HCT116 (cell line): ENCODE data around the gene RBM20. TPM values are rescaled to one million over a fixed set of nuclear protein-coding genes. Genes with fewer than 3 reads are reported as not detected.

ENCODE experiments used
- ATAC-seq: fragments of 200-7000 bp; cut with Tn5 transposase; 2 replicates; pipeline ENCODE4 v1.9.1; 2020; ENCODE audit warnings: mild to moderate bottlenecking, moderate library complexity
- BruUV-seq: library from RNA; stranded (reverse); fragments of 400-500 nt; replicated peaks from 2 replicates; lab custom pipeline; 2021; lab: Mats Ljungman, UMichigan
- CTCF ChIA-PET: fragments of 300-600 bp; sonication (Branson Sonifier 250); formaldehyde crosslinking; loops from one replicate; lab custom pipeline; 2021; ENCODE audit warnings: antibody characterized with exemption; lab: Charles Lee
- POLR2A ChIA-PET: fragments of 300-600, 350-600 bp; sonication (Branson Sonifier 250); formaldehyde crosslinking; loops from one replicate; lab custom pipeline; 2021; ENCODE audit warnings: antibody characterized with exemption; lab: Charles Lee
- RAD21 ChIA-PET, 2 experiments: fragments of 300-600 bp; sonication (Branson Sonifier 250); formaldehyde crosslinking; loops; one replicate each; lab custom pipeline; 2023; ENCODE audit warnings: low total read pairs in 2 of 2; ENCODE audit not compliant: uncharacterized antibody in 2 of 2, unreplicated experiment in 2 of 2, low non-redundant PET in 1 of 2; lab: Charles Lee
- DNase-seq: peaks from one replicate; pipeline ENCODE4 v3.0.0-alpha.2; 2010; ENCODE audit warnings: low read depth, low spot score
- H2AFZ ChIP-seq: fragments of 200-600 bp; shearing (Covaris generic), sonication (generic); 2 replicates; pipeline ENCODE4 v1.6.1; 2017; ENCODE audit warnings: low read depth, mixed run types, mixed read lengths, antibody characterized with exemption, low read length; ENCODE audit not compliant: poor library complexity, severe bottlenecking
- H3K27ac ChIP-seq: 2 replicates; pipeline ENCODE4 v1.5.1; 2012; ENCODE audit warnings: low read depth, low read length
- H3K27me3 ChIP-seq: fragments of 200-600 bp; sonication (generic); 2 replicates; pipeline ENCODE4 v1.6.1; 2016; ENCODE audit warnings: mixed run types, low read length, mixed read lengths; ENCODE audit not compliant: insufficient read depth
- H3K36me3 ChIP-seq, 2 experiments: fragments of 200-500 bp in 1 of 2; fragments of 200-600 bp in 1 of 2; sonication (Bioruptor generic) in 1 of 2; sonication (generic) in 1 of 2; 2 replicates each; pipeline versions ENCODE4 v1.5.1 to v1.6.1; 2014 to 2016; ENCODE audit warnings: low read length in 2 of 2, inconsistent platforms in 1 of 2, mixed read lengths in 1 of 2, mixed run types in 1 of 2; ENCODE audit not compliant: insufficient read depth in 2 of 2, control insufficient read depth in 1 of 2
- H3K4me1 ChIP-seq, 2 experiments: fragments of 200-600 bp in 1 of 2; sonication (generic) in 1 of 2; 2 replicates each; pipeline versions ENCODE4 v1.5.1 to v1.6.1; 2012 to 2017; ENCODE audit warnings: low read length in 2 of 2, inconsistent platforms in 1 of 2, mild to moderate bottlenecking in 1 of 2, mixed read lengths in 1 of 2, mixed run types in 1 of 2, moderate library complexity in 1 of 2; ENCODE audit not compliant: insufficient read depth in 2 of 2, control insufficient read depth in 1 of 2
- H3K4me2 ChIP-seq: fragments of 200-600 bp; sonication (generic); 2 replicates; pipeline ENCODE4 v1.6.1; 2017; ENCODE audit warnings: mixed run types, low read length, mixed read lengths
- H3K4me3 ChIP-seq, 2 experiments: fragments of 200-600 bp in 1 of 2; sonication (generic) in 1 of 2; replicated peaks in 1 of 2; 2 replicates each; pipeline ENCODE4 v1.5.1; 2011 to 2016; ENCODE audit warnings: low read length in 2 of 2, control low read depth in 1 of 2, low read depth in 1 of 2, mild to moderate bottlenecking in 1 of 2, mixed read lengths in 1 of 2, mixed run types in 1 of 2
- H3K79me2 ChIP-seq: fragments of 200-600 bp; sonication (generic); 2 replicates; pipeline ENCODE4 v1.6.1; 2017; ENCODE audit warnings: mild to moderate bottlenecking, mixed run types, low read length, moderate library complexity, mixed read lengths; ENCODE audit not compliant: insufficient read depth
- H3K9ac ChIP-seq: fragments of 200-600 bp; sonication (generic); 2 replicates; pipeline ENCODE4 v1.6.1; 2016; ENCODE audit warnings: low read length, mixed read lengths
- H3K9me2 ChIP-seq: fragments of 200-600 bp; sonication (generic), shearing (Covaris generic); 2 replicates; pipeline ENCODE4 v1.6.1; 2017; ENCODE audit warnings: mixed run types, mild to moderate bottlenecking, moderate library complexity; ENCODE audit not compliant: insufficient read depth
- H3K9me3 ChIP-seq, 2 experiments: fragments of 200-500 bp in 1 of 2; fragments of 200-600 bp in 1 of 2; sonication (Bioruptor generic) in 1 of 2; sonication (generic) in 1 of 2; 2 replicates each; pipeline ENCODE4 v1.6.1; 2014 to 2017; ENCODE audit warnings: low read length in 2 of 2, mixed read lengths in 2 of 2, inconsistent platforms in 1 of 2, low read depth in 1 of 2, mild to moderate bottlenecking in 1 of 2, mixed run types in 1 of 2, moderate library complexity in 1 of 2; ENCODE audit not compliant: control insufficient read depth in 1 of 2, insufficient read depth in 1 of 2
- H4K20me1 ChIP-seq: fragments of 200-600 bp; sonication (generic), shearing (Covaris generic); 2 replicates; pipeline ENCODE4 v1.6.1; 2017; ENCODE audit warnings: mixed run types, mild to moderate bottlenecking, moderate library complexity; ENCODE audit not compliant: insufficient read depth
- CTCF ChIP-seq, 3 experiments: fragments of 200-600 bp in 1 of 3; sonication (generic) in 1 of 3; IDR thresholded peaks in 2 of 3; conservative IDR thresholded peaks in 1 of 3; 2 replicates each; pipeline ENCODE4 v1.5.1; 2012 to 2017; ENCODE audit warnings: low read depth in 2 of 3, low read length in 2 of 3, antibody characterized with exemption in 1 of 3, borderline replicate concordance in 1 of 3, control low read depth in 1 of 3, mild to moderate bottlenecking in 1 of 3, mixed read lengths in 1 of 3, mixed run types in 1 of 3, moderate library complexity in 1 of 3; ENCODE audit not compliant: insufficient read depth in 1 of 3
- FOSL1 ChIP-seq: IDR thresholded peaks from 2 replicates; pipeline ENCODE4 v1.6.1; 2012; ENCODE audit warnings: low read depth
- RAD21 ChIP-seq: IDR thresholded peaks from 2 replicates; pipeline ENCODE4 v1.6.1; 2012; ENCODE audit warnings: low read depth, mild to moderate bottlenecking
- SIN3A ChIP-seq: IDR thresholded peaks from 2 replicates; pipeline ENCODE4 v1.6.1; 2012; ENCODE audit warnings: low read depth
- TCF7L2 ChIP-seq: IDR thresholded peaks from 2 replicates; pipeline ENCODE4 v1.7.0; 2011; ENCODE audit warnings: borderline replicate concordance, inconsistent platforms; ENCODE audit not compliant: insufficient read depth, insufficient read length; ENCODE audit errors: extremely low read depth
- ZFX ChIP-seq: fragments of 450-650 bp; IDR thresholded peaks from 2 replicates; pipeline ENCODE4 v1.6.1; 2017
- ZNF274 ChIP-seq: fragments of 200-500 bp; sonication (Bioruptor generic); IDR thresholded peaks from 2 replicates; pipeline ENCODE4 v1.6.1; 2014; ENCODE audit warnings: mild to moderate bottlenecking, low read depth, low read length, inconsistent platforms
- intact Hi-C: fragments of 100-400 bp; cut with micrococcal nuclease; formaldehyde crosslinking; loops from 2 replicates; pipeline ENCODE4 v1.10.0; 2022
- total RNA-seq: library from RNA; stranded (reverse); gene quantifications from one replicate; pipeline ENCODE4 v1.2.1, GENCODE V29; 2021; ENCODE audit not compliant: unreplicated experiment
- TF ChIP-seq, protein P1 (sequence below): IDR thresholded peaks from 2 replicates; pipeline ENCODE4 v1.6.1; 2011; ENCODE audit warnings: mild to moderate bottlenecking, low read length, moderate library complexity; ENCODE audit not compliant: insufficient replicate concordance; ENCODE audit errors: extremely low read depth

RBM20 gene
- total RNA-seq, 1 experiment from 2014 or later = 2.0 TPM

GRCh38 chr10:110680273-110681020, 36.3 kb downstream of the RBM20 start:
- TF ChIP-seq, protein P1, sequence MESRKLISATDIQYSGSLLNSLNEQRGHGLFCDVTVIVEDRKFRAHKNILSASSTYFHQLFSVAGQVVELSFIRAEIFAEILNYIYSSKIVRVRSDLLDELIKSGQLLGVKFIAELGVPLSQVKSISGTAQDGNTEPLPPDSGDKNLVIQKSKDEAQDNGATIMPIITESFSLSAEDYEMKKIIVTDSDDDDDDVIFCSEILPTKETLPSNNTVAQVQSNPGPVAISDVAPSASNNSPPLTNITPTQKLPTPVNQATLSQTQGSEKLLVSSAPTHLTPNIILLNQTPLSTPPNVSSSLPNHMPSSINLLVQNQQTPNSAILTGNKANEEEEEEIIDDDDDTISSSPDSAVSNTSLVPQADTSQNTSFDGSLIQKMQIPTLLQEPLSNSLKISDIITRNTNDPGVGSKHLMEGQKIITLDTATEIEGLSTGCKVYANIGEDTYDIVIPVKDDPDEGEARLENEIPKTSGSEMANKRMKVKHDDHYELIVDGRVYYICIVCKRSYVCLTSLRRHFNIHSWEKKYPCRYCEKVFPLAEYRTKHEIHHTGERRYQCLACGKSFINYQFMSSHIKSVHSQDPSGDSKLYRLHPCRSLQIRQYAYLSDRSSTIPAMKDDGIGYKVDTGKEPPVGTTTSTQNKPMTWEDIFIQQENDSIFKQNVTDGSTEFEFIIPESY = no peak
- no peak for TF ChIP-seq SIN3A
- TF ChIP-seq CTCF (IDR thresholded peaks at IDR 0.05 in 2 of 3, conservative IDR thresholded peaks at IDR 0.05 in 1 of 3; ENCODE audit: borderline replicate concordance in 1 of 3, insufficient read depth in 1 of 3, low read depth in 2 of 3, low read length in 2 of 3) = no peak
- no peak for TF ChIP-seq ZFX
- no peak for TF ChIP-seq FOSL1
- TF ChIP-seq ZNF274 = no peak
- TF ChIP-seq RAD21 = no peak
- TF ChIP-seq TCF7L2 = no peak
- Histone ChIP-seq H2AFZ (no peak overlapping the region), H3K27me3 (no peaks in the 10 kb centered on the region), H3K4me3 (no peak overlapping the region), H3K27ac (no peak overlapping the region), H4K20me1 (no peaks in the 10 kb centered on the region), H3K9ac (no peak overlapping the region), H3K4me2 (no peak overlapping the region), H3K9me2 (no peaks in the 10 kb centered on the region), H3K79me2 (no peaks in the 10 kb centered on the region), H3K36me3 (no peaks in the 10 kb centered on the region), H3K4me1 (no peaks in the 10 kb centered on the region), H3K9me3 (no peaks in the 10 kb centered on the region)
- ATAC-seq (no peak), DNase-seq (no peak)
- RAD21 ChIA-PET = interaction anchor here in 1 of 2 experiments (1.0 to 1.6 kb wide), 2 partner anchors 8 to 67 kb away, joined by 3 to 6 read pairs; no protein-coding TSS in a partner anchor
- BruUV-seq = no TSS peak
- POLR2A ChIA-PET = no interaction called here
- CTCF ChIA-PET = interaction anchor here (0.9 to 1.6 kb wide), 7 partner anchors 8 to 340 kb away, joined by 3 to 11 read pairs (median 5); no protein-coding TSS in a partner anchor
- intact Hi-C loops = loop anchor here (1.0 to 10.0 kb wide), 2 partner anchors 70 to 546 kb away; no protein-coding TSS in a partner anchor
